Measurements from ENCODE around the gene FSD1L. TPM values are rescaled to one million over a fixed set of nuclear protein-coding genes. Genes with fewer than 3 reads are reported as not detected.

FSD1L gene
- polyA plus RNA-seq, 2 of the 4 experiments (the other 2 are of a cell fraction) = 3.2 to 8.5 TPM

DNA sequence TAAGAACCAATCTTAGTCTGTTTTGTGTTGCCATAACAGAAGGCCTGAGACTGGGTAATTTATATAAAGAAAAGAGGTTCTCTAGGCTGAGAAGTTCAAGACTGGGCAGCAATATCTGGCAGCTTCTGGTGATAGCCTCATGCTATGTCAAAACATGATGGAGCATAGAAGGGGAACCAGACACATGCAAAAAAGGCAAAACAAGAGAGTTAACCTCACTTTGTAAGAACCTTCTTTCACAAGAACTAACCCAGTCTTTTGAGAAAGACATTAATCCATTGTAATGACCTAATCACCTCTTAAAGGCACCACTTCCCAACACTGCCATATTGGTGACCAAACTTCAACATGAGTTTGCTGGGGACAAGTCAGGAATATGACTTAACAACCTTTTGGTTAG is 37.3 kb downstream of the FSD1L start:
- Histone ChIP-seq H3K27ac (no peak overlapping the region), H3K9me3 (no peaks in the 10 kb centered on the region), H3K4me2 (no peak overlapping the region), H3K4me1 (peaks cover 19% of the 10 kb centered on the region; the same call in 2 of the 3 replicates), H3K4me3 (no peak overlapping the region)
- no peak for DNase-seq (ENCODE audit: low read depth in 1 of 2, low spot score in 1 of 2)
- ATAC-seq = no peak
- TF ChIP-seq, protein P1, sequence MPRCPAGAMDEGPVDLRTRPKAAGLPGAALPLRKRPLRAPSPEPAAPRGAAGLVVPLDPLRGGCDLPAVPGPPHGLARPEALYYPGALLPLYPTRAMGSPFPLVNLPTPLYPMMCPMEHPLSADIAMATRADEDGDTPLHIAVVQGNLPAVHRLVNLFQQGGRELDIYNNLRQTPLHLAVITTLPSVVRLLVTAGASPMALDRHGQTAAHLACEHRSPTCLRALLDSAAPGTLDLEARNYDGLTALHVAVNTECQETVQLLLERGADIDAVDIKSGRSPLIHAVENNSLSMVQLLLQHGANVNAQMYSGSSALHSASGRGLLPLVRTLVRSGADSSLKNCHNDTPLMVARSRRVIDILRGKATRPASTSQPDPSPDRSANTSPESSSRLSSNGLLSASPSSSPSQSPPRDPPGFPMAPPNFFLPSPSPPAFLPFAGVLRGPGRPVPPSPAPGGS (IDR thresholded peaks at IDR 0.05) = no peak
- TF ChIP-seq TFCP2L1 (CRISPR knock-in tag; IDR thresholded peaks at IDR 0.05) (no peak), HOXB5 (CRISPR knock-in tag; IDR thresholded peaks at IDR 0.05) (no peak), EHMT2 (IDR thresholded peaks at IDR 0.05; ENCODE audit: low read depth) (no peak), POLR2AphosphoS2 (conservative IDR thresholded peaks at IDR 0.05; ENCODE audit: low read length) (no peak)
- TF ChIP-seq, protein P2, sequence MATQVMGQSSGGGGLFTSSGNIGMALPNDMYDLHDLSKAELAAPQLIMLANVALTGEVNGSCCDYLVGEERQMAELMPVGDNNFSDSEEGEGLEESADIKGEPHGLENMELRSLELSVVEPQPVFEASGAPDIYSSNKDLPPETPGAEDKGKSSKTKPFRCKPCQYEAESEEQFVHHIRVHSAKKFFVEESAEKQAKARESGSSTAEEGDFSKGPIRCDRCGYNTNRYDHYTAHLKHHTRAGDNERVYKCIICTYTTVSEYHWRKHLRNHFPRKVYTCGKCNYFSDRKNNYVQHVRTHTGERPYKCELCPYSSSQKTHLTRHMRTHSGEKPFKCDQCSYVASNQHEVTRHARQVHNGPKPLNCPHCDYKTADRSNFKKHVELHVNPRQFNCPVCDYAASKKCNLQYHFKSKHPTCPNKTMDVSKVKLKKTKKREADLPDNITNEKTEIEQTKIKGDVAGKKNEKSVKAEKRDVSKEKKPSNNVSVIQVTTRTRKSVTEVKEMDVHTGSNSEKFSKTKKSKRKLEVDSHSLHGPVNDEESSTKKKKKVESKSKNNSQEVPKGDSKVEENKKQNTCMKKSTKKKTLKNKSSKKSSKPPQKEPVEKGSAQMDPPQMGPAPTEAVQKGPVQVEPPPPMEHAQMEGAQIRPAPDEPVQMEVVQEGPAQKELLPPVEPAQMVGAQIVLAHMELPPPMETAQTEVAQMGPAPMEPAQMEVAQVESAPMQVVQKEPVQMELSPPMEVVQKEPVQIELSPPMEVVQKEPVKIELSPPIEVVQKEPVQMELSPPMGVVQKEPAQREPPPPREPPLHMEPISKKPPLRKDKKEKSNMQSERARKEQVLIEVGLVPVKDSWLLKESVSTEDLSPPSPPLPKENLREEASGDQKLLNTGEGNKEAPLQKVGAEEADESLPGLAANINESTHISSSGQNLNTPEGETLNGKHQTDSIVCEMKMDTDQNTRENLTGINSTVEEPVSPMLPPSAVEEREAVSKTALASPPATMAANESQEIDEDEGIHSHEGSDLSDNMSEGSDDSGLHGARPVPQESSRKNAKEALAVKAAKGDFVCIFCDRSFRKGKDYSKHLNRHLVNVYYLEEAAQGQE (IDR thresholded peaks at IDR 0.05) = no peak
- TF ChIP-seq, protein P3, sequence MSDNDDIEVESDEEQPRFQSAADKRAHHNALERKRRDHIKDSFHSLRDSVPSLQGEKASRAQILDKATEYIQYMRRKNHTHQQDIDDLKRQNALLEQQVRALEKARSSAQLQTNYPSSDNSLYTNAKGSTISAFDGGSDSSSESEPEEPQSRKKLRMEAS (IDR thresholded peaks at IDR 0.05) = no peak
- CTCF ChIA-PET = no interaction called here
- FAIRE-seq = no peak
- POLR2A ChIA-PET = no interaction called here

DNA sequence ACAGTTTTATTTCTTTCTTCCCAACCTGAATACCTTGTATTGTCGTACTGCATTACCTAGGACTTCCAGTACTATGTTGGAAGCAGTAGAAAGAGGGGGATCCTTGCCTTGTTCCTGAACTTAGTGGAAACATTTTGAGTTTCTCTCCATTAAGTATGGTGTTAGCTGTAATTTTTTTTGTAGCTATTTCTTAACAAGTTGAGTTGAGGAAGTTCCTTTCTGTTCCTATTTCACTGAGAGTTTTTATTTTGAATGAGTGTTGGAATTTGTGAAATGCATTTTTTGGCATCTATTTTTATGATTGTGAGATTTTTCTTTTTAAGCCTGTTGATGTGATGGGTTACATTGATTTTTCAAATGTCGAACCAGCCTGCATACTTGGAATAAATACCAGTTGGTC is 49.0 kb downstream of the FSD1L start:
- no peak for DNase-seq (ENCODE audit: low read depth in 1 of 2, low spot score in 1 of 2)
- TF ChIP-seq HEYL (CRISPR knock-in tag; IDR thresholded peaks at IDR 0.05) = no peak
- TF ChIP-seq PHF8 (IDR thresholded peaks at IDR 0.05; ENCODE audit: borderline replicate concordance, low read depth) = no peak
- TF ChIP-seq, protein P4, sequence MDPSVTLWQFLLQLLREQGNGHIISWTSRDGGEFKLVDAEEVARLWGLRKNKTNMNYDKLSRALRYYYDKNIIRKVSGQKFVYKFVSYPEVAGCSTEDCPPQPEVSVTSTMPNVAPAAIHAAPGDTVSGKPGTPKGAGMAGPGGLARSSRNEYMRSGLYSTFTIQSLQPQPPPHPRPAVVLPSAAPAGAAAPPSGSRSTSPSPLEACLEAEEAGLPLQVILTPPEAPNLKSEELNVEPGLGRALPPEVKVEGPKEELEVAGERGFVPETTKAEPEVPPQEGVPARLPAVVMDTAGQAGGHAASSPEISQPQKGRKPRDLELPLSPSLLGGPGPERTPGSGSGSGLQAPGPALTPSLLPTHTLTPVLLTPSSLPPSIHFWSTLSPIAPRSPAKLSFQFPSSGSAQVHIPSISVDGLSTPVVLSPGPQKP (IDR thresholded peaks at IDR 0.05; ENCODE audit: low read depth, low read length) = no peak
- TF ChIP-seq ZFP36 (IDR thresholded peaks at IDR 0.05; ENCODE audit: borderline replicate concordance, partially characterized antibody) = no peak
- TF ChIP-seq HDAC2 (IDR thresholded peaks at IDR 0.05) = no peak
- no peak for TF ChIP-seq MAFK (IDR thresholded peaks at IDR 0.05; ENCODE audit: partially characterized antibody)
- no peak for TF ChIP-seq ZNF302 (CRISPR knock-in tag; IDR thresholded peaks at IDR 0.05)
- TF ChIP-seq, protein P2 (IDR thresholded peaks at IDR 0.05) = no peak
- Histone ChIP-seq H3K4me2 (no peak overlapping the region), H3K9me3 (no peaks in the 10 kb centered on the region), H3K4me3 (no peak overlapping the region), H3K4me1 (no peaks in the 10 kb centered on the region), H3K27ac (no peak overlapping the region)
- 97% methylated on average over 2 of the region's 2 CpGs for WGBS (ENCODE audit: missing lambda C conversion rate)
- no peak for FAIRE-seq
- ATAC-seq = no peak
- ChIA-PET POLR2A (no interaction called here), CTCF (interaction anchor here (1.3 kb wide), 1 partner anchor 82 kb away, joined by 7 read pairs; no protein-coding TSS in a partner anchor)
